GM18520 (cell line): ENCODE results near the gene MND1.
A peak's percentile ranks its signal among the peaks of the same experiment; 100 is the strongest.
"Not testable (repeated sequence)": the region's sequence is repeated elsewhere in the genome, so short reads cannot be mapped to it uniquely, and the experiment has no call there.

Experiments used
- ATAC-seq: cut with Tn5 transposase; IDR thresholded peaks from one replicate; pipeline ENCODE4 v1.9.1; 2021; ENCODE audit not compliant: unreplicated experiment

Gene MND1

GRCh38 chr4:153438916-153439756 lies 94.6 kb downstream of the MND1 start:
- ATAC-seq: peak; percentile 73

GRCh38 chr4:153439831-153440230 lies 95.3 kb downstream of the MND1 start:
- no peak for ATAC-seq

GRCh38 chr4:153440475-153440874 lies 96.0 kb downstream of the MND1 start:
- no peak for ATAC-seq

- no peak for ATAC-seq
These were observed 102.9 kb downstream of the MND1 start for GRCh38 chr4:153447175-153447905.

- ATAC-seq: no peak
These were observed 103.7 kb downstream of the MND1 start for GRCh38 chr4:153448003-153448731.

DNA sequence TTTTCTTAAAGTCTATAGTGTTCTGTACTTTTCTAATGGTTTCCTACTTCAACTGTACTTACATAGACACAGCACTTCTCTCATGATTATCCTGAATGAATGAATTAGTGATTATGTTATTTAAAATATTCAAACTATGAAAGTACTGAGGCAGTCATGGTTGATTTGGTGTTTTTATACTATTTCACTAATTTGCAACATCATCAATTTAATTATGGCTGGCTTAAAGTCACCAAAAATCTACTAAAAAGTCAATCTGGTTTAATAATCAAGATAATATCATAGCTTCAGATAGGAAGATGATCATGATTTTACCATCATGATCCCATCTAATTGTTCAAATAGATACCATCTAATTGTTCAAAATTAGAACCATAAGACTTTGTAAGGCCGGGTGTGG lies 104.8 kb downstream of the MND1 start:
- ATAC-seq: no peak

DNA sequence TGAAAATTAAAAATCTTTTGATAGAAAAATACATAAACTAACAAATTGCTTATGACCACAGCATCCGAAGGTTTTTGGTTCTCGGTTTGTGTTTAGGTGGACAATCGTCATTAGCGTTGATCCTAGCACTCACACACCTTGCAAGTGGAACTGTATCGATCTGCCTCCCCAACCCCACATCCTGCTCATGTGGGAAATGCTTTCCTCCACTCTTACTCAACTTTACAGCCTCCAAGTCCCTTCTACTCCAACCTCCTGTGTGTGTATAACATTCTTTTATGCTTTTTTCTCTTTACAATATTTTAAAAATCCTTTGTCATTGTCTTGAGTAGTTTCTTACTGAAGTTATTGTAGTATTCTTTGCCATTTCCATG lies 106.0 kb downstream of the MND1 start:
- ATAC-seq: no peak

DNA sequence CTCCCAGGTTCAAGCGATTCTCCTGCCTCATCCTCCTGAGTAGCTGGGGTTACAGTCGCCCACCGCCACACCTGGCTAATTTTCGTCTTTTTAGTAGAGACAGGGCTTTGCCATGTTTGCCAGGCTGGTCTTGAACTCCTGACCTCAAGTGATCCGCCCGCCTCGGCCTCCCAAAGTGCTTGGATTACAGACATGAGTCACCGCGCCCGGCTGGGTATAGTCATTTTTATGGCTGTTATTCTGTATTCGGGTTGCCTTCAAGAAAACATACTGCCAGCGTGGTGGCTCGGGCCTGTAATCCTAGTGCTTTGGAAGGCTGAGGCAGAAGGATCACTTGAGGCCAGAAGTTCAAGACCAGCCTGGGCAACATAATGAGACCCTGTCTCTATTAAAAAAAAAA lies 106.7 kb downstream of the MND1 start:
- ATAC-seq: not testable (repeated sequence)

DNA sequence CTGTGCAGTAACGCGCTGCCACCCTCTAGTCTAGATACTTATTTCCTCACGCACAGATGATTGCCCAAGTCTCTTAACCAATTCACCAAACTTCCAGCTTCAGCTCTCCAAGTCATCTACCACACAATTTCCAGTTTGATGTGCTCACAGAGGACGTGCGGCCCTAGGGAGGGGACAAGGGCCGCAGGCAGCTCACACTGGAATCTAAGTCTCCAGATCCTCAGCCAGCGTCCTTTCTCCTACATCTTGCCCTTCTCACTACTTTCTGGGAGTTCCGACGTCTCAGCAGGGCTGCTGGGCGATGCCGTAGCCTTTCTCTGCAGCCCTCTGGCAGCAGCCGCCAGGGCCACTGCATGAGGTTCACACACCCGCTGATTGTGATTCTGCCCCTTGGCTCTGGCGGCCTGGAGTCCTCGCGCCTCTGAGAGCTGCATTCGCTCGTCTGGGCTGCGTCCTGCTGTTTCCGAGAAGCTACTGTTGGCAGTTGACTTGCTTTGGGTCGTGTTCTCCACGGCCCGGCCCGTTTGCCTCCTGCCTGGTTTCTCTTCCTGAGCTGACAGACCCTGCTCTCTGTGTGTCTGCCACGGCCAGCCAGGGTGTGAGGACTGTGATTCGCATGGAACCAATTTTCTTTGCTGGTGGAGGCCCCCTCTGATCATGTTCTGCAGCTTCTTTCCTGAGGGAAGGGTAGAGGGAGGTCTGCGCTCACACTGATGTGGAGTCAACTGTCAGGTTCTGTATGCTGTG lies 107.6 kb downstream of the MND1 start:
- ATAC-seq: no peak

- ATAC-seq: no peak
These were observed 108.3 kb downstream of the MND1 start for GRCh38 chr4:153452658-153453378.

- ATAC-seq: no peak
These were observed 108.9 kb downstream of the MND1 start for GRCh38 chr4:153453402-153453801.

DNA sequence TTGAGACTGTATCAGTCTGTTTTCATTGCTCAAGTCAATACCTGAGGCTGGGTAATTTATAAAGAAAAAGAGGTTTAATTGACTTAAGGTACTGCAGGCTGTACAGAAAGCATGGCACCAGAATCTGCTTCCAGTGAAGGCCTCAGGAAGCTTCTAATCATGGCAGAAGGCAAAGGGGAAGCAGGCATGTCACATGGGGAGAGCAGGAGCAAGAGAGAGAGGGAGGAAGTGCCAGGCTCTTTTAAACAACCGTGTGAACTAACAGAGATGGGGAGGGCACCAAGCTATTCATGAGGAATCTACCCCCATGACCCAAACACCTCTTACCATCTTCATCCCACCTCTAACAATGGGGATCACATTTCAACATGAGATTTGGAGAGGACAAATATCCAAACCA lies 114.5 kb downstream of the MND1 start:
- no peak for ATAC-seq

DNA sequence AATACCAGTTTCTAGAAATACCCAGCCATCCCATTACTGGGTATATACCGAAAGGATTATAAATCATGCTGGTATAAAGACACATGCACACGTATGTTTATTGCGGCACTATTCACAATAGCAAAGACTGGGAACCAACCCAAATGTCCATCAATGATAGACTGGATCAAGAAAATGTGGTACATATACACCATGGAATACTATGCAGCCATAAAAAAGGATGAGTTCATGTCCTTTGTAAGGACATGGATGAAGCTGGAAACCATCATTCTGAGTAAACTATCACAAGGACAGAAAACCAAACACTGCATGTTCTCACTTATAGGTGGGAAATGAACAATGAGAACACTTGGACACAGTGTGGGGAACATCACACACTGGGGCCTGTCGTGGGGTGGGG lies 117.1 kb downstream of the MND1 start:
- not testable (repeated sequence) for ATAC-seq

DNA sequence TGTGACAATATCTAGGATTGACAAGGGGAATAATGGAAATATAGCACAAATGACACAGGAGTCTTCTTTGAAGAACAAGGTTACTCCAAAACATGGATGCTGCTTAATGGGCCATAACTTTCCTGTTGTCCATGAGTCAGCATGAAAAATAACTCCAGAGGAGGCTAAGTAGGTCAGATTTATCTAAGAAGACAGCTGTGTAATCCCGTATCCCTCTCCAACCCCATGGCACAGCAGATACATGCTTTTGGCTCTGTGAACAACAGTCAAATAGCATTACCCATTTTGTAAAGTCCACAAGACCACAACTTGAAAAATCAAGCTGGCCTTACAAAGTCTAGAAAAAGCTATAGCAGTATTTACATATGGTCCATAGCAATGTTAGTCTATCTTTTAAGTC lies 119.6 kb downstream of the MND1 start:
- ATAC-seq: no peak
